GM21528 (cell line): ENCODE data around the gene CRLF1.
"Not testable (repeated sequence)": the region's sequence is repeated elsewhere in the genome, so short reads cannot be mapped to it uniquely, and the experiment has no call there.

Experiments
- ATAC-seq: cut with Tn5 transposase; IDR thresholded peaks from one replicate; pipeline ENCODE4 v1.9.1; 2021; ENCODE audit warnings: mild to moderate bottlenecking, moderate library complexity; ENCODE audit not compliant: unreplicated experiment, low FRiP score

CRLF1 gene

GRCh38 chr19:18594096-18594823 lies 12.3 kb downstream of the CRLF1 start:
- no peak for ATAC-seq

GRCh38 chr19:18593367-18594095 lies 13.1 kb downstream of the CRLF1 start:
- no peak for ATAC-seq

DNA sequence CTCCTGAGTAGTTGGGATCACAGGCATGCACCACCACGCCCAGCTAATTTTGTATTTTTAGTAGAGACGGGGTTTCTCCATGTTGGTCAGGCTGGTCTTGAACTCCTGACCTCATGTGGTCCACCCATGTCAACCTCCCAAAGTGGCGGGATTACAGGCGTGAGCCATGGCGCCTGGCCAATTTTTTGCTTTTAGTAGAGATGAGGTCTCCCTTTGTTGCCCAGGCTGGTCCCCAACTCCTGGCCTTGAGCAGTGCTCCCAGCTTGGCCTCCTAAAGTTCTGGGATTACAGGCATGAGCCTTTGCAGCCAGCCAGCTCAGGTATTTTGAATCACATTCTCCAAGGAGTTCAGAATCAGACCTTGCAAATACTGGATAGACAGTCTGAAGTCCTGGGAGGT lies 13.9 kb downstream of the CRLF1 start:
- ATAC-seq: not testable (repeated sequence)

GRCh38 chr19:18591735-18592385 lies 14.7 kb downstream of the CRLF1 start:
- ATAC-seq: no peak

GRCh38 chr19:18590273-18591272 lies 16.0 kb downstream of the CRLF1 start:
- ATAC-seq: no peak

- ATAC-seq: peak; percentile 38
Measured at GRCh38 chr19:18589380-18590272, 17.0 kb downstream of the CRLF1 start.

DNA sequence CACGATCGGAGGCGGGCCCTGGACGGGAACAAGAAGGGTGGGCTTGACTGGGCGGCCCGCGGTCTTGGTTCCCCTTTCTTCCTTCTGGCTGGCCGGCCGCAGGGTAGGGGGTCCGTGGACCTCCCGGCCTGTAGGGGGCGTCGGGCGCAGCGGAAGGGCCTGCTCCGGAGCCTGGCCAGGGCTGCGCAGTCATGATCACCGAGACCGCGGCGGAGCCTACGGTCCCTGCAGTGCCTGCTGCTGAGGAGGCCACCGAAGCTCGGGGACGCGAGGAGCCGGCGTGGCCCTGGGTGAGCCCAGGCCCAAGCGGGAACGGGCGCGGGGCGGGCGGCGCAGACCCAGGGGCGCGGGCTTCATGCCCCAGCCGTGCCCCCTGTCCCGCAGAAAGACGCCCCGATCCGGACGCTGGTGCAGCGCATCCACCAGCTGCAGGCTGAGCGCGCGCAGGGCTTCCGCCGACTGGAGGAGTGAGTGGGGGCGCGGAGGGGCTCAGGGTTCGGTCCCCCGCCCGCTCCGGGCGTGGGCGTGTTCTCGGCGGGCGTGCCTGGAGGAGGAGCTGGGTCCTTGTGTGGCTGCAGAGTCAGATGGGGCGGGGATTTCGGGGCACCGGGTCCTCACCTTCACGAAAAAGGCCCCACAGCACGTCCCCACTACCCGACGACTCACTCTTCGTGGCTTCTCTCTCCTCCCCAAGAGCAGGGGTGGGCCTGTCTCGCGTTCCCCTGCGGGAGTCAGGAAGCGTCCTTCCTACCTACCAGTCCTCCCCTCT lies 17.8 kb downstream of the CRLF1 start, which contains the start of gene REX1BD:
Gene REX1BD (plus strand): TSS at position 188 of the 769 bp plus-strand sequence. CDS start 4 bp downstream, at position 192.
- ATAC-seq: peak; percentile 74

- no peak for ATAC-seq
Measured at GRCh38 chr19:18587962-18588610, 18.5 kb downstream of the CRLF1 start.

GRCh38 chr19:18587561-18587960 lies 19.0 kb downstream of the CRLF1 start:
- ATAC-seq: no peak

DNA sequence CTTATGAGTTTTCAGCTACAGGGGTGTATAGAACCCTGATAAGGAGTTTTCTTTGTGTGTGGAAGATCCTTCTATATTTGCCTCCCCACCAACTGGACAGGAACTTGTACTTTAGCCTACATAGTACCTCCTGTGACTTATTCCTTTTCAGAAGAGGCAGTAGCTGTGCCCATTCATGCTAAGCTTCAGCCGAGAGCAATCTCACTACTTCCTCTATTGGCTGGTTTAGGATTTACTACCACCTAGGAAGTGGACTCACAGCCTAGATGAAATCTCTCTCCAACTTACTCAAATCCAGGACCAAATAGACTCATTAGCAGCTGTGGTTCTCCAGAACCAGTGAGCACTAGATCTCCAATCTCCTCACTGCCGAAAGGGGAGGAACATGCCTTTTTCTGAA lies 20.3 kb downstream of the CRLF1 start:
- ATAC-seq: no peak

DNA sequence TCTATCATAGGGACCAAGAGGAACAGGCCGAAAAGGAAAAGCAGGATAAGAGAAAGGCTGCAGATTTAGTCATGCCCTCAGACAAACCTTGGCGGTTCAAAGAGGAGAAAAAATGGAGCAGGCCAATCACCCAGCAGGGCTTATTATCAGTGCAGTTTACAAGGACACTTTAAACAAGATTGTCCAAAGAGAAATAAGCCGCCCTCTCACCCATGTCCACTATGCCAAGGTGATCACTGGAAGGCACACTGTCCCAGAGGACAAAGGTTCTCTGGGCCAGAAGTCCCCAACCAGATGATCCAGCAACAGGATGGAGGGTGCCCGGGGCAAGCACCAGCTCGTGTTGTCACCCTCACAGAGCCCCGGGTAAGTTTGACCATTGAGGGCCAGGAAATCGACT lies 26.3 kb downstream of the CRLF1 start:
- no peak for ATAC-seq

- no peak for ATAC-seq
Measured at GRCh38 chr19:18577365-18577914, 29.2 kb downstream of the CRLF1 start.

DNA sequence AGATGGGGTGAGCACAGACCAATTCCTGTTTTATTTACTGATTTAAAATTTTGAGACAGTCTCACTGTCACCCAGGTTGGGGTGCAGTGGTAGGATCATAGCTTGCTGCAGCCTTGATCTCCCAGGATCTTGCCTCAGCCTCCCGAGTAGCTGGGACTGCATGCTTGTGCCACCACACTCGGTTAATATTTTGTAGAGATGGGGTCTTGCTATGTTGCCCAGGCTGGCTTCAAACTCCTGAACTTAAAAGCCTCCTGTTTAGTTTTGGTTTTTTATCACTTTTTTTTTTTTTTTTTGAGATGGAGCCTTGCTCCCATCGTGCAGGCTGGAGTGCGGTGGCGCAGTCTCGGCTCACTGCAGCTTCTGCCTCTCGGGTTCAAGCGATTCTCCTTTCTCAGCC lies 30.2 kb downstream of the CRLF1 start:
- ATAC-seq: no peak

DNA sequence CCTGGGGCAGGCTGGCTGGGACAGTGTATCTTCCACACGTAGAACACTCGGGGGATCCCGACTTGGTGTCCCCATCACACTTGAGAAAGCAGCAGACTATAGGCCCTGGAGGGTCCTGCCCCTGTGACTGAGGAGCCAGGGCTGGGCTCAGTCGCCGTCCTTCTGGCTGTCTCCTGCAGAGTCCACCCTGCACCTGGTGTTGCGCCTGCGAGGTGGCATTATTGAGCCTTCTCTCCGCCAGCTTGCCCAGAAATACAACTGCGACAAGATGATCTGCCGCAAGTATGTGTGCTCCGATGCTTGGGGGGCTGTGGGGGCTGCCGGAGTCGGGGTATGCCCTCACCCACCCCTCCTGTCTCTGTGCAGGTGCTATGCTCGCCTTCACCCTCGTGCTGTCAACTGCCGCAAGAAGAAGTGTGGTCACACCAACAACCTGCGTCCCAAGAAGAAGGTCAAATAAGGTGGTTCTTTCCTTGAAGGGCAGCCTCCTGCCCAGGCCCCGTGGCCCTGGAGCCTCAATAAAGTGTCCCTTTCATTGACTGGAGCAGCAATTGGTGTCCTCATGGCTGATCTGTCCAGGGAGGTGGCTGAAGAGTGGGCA lies 31.8 kb downstream of the CRLF1 start:
- ATAC-seq: no peak

DNA sequence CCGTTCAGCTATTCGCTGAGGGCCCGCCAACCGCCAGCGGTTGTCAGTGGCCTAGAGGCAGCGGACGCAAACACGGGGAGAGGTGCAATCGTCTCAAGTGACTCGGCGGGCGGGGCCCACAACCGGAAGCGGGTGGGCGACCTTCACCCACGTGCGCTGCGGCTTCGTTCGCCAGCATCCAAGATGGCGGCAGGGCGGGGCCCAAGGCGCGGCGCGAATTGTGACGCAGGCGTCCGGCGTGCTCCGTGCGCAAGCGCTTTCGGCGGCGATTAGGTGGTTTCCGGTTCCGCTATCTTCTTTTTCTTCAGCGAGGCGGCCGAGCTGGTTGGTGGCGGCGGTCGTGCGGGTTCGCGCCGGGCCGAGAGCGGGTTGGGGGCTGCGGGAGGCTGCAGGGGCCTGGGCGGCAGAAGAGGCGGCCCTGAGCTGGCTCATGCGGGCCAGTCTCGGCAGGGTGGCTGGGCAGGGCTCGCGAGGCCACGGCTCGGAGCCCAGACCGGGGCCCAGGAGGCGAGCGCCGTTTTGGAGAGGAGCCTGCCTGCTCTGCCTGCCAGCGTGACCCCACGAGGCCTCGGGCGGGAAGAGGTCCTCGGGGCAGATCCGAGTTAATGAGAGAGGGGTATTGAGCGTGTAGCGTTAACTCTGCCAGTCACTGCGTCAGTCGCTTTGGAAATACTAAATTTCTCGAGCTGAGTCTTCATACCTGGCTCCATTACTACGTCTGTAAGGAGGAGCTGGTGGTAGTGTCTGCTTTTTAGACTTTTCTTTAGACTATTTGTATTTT lies 34.8 kb downstream of the CRLF1 start, which contains the start of gene UBA52:
Gene UBA52 (plus strand): TSS at position 294 of the 781 bp plus-strand sequence. CDS start 1,444 bp downstream, outside the sequence.
- peak; percentile 83 for ATAC-seq

GRCh38 chr19:18568367-18568766 lies 38.2 kb downstream of the CRLF1 start:
- ATAC-seq: no peak
